T-helper 17 cell (primary cell): ENCODE results near the gene SSH3. TPM values are rescaled to one million over a fixed set of nuclear protein-coding genes. Genes with fewer than 3 reads are reported as not detected.

Experiments
- total RNA-seq, 4 donors: library from RNA in 2 of 4; stranded (reverse) in 2 of 4; gene quantifications; one replicate each; pipeline ENCODE4 v1.2.3 and lab custom pipeline; 2022 to 2026

The SSH3 gene
- total RNA-seq, 2 donors from 2014 or later: 12.8 to 17.8 TPM

Other genes with a start within 250 kb of the SSH3 start
- not detected for gene RHOD, start 246.7 kb upstream of the SSH3 start, total RNA-seq
- gene KDM2A, start 184.3 kb upstream of the SSH3 start, total RNA-seq: 100 to 1,000 TPM; 366 to 425 TPM
- gene GRK2, start 37.1 kb upstream of the SSH3 start, total RNA-seq: 100 to 1,000 TPM; 264 to 276 TPM
- 100 to 1,000 TPM; 174 to 220 TPM for gene ANKRD13D, start 14.2 kb upstream of the SSH3 start, total RNA-seq
- gene POLD4, start 50.0 kb downstream of the SSH3 start, total RNA-seq: 10 to 100 TPM; 45.9 to 61.0 TPM
- 1 to 10 TPM; 7.3 to 7.5 TPM for gene CLCF1, start 70.1 kb downstream of the SSH3 start, total RNA-seq
- gene RAD9A, start 88.5 kb downstream of the SSH3 start, total RNA-seq: 10 to 100 TPM; 21.5 to 40.5 TPM
- gene PPP1CA, start 98.3 kb downstream of the SSH3 start, total RNA-seq: 100 to 1,000 TPM; 133 to 146 TPM
- gene TBC1D10C, start 100.6 kb downstream of the SSH3 start, total RNA-seq: 100 to 1,000 TPM; 251 to 262 TPM
- 1 to 10 TPM; 4.5 to 7.5 TPM for gene CARNS1, start 112.1 kb downstream of the SSH3 start, total RNA-seq
- 10 to 100 TPM; 47.8 to 62.7 TPM for gene RPS6KB2, start 125.0 kb downstream of the SSH3 start, total RNA-seq
- 100 to 1,000 TPM; 170 to 184 TPM for gene PTPRCAP, start 134.2 kb downstream of the SSH3 start, total RNA-seq
- 10 to 100 TPM; 46.1 to 75.4 TPM for gene CORO1B, start 139.9 kb downstream of the SSH3 start, total RNA-seq
- gene GPR152, start 149.2 kb downstream of the SSH3 start, total RNA-seq: not detected
- gene CABP4, start 151.8 kb downstream of the SSH3 start, total RNA-seq: 10 to 100 TPM in 1 of 2 donors, 1 to 10 TPM in 1; 7.5 to 12.1 TPM
- 10 to 100 TPM; 48.7 to 65.6 TPM for gene TMEM134, start 165.7 kb downstream of the SSH3 start, total RNA-seq
- 100 to 1,000 TPM in 1 of 2 donors, 10 to 100 TPM in 1; 98.3 to 109 TPM for gene AIP, start 179.5 kb downstream of the SSH3 start, total RNA-seq
- 100 to 1,000 TPM; 109 to 121 TPM for gene PITPNM1, start 201.8 kb downstream of the SSH3 start, total RNA-seq
- 10 to 100 TPM; 33.8 to 45.6 TPM for gene CDK2AP2, start 204.6 kb downstream of the SSH3 start, total RNA-seq
- gene CABP2, start 219.9 kb downstream of the SSH3 start, total RNA-seq: not detected